Sigmoid colon (tissue), 7 donors: ENCODE measurements around the gene OR10A4. TPM values are rescaled to one million over a fixed set of nuclear protein-coding genes. Genes with fewer than 3 reads are reported as not detected.
"Not testable (repeated sequence)": the region's sequence is repeated elsewhere in the genome, so short reads cannot be mapped to it uniquely, and the experiment has no call there.

Experiments used
- DNase-seq: peaks from one replicate; pipeline ENCODE4 v3.0.0-alpha.2; 2019
- H3K27ac ChIP-seq, 4 donors: fragments of 200-600 bp; sonication (generic); one replicate each; pipeline ENCODE4 v1.5.1; 2016 to 2019; ENCODE audit warnings: mild to moderate bottlenecking in 1 of 4
- H3K27me3 ChIP-seq, 3 donors: fragments of 200-600 bp; sonication (generic); one replicate each; pipeline ENCODE4 v1.5.1; 2019; ENCODE audit warnings: mild to moderate bottlenecking in 1 of 3
- H3K36me3 ChIP-seq, 4 donors: fragments of 200-600 bp; sonication (generic); one replicate each; pipeline ENCODE4 v1.5.1; 2016 to 2019
- H3K4me1 ChIP-seq, 4 donors: fragments of 200-600 bp; sonication (generic); one replicate each; pipeline ENCODE4 v1.5.1; 2017 to 2019
- H3K4me3 ChIP-seq, 4 donors: fragments of 200-600 bp; sonication (generic); one replicate each; pipeline ENCODE4 v1.5.1; 2017 to 2019; ENCODE audit warnings: mild to moderate bottlenecking in 2 of 4, moderate library complexity in 1 of 4
- H3K9me3 ChIP-seq, 4 donors: fragments of 200-600 bp in 3 of 4; sonication (generic) in 3 of 4; one replicate each; pipeline versions ENCODE4 v1.5.1 to v1.6.1; 2013 to 2019
- CTCF ChIP-seq, 4 experiments: fragments of 450-650 bp in 3 of 4; fragments of 200-600 bp in 1 of 4; IDR thresholded peaks; one replicate each; pipeline ENCODE4 v1.5.1; 2016 to 2019; ENCODE audit warnings: antibody characterized with exemption in 4 of 4, mild to moderate bottlenecking in 3 of 4, moderate library complexity in 2 of 4
- EP300 ChIP-seq, 4 donors: sonication (generic); formaldehyde crosslinking; IDR thresholded peaks; one replicate each; pipeline ENCODE4 v1.6.1; 2017; ENCODE audit warnings: antibody characterized with exemption in 4 of 4
- POLR2A ChIP-seq, 2 donors: fragments of 450-650 bp; IDR thresholded peaks; one replicate each; pipeline ENCODE4 v1.6.1; 2016; ENCODE audit warnings: antibody characterized with exemption in 2 of 2, mild to moderate bottlenecking in 2 of 2, moderate library complexity in 2 of 2
- POLR2AphosphoS5 ChIP-seq, 4 donors: sonication (generic); formaldehyde crosslinking; IDR thresholded peaks; one replicate each; pipeline ENCODE4 v1.6.1; 2017; ENCODE audit warnings: antibody characterized with exemption in 4 of 4
- WGBS, 2 donors: extraction: QIAGEN DNeasy Blood & Tissue Kit; methylation state at CpG; one replicate each; pipeline ENCODE4 v1.1.7; 2013; 5-methylcytosine and 5-hydroxymethylcytosine counted together
- intact Hi-C: fragments of 100-400 bp; cut with DNase I; formaldehyde crosslinking; loops from one replicate; pipeline ENCODE4 v1.15.1; 2023
- polyA plus RNA-seq, 3 donors: library from polyadenylated mRNA; stranded (reverse); fragments of 200-250 nt; gene quantifications; one replicate each; pipeline ENCODE4 v1.2.3, GENCODE V29; 2013
- total RNA-seq, 4 donors: library from RNA; depleted of rRNA; stranded (reverse); fragments of >200 nt; gene quantifications; one replicate each; pipeline ENCODE4 v1.1.0, GENCODE V29; 2016
- donor health status: healthy with polysubstance abuse.
- donor health status: Bipolar disorder and iron deficiency.
- donor health status: healthy.

Gene OR10A4
- total and polyA plus RNA-seq, 7 donors, result not detected

- no peaks in the 10 kb centered on the region for H3K27me3 ChIP-seq
- H3K27ac ChIP-seq, result no peak within 1 kb of the TSS
- TF ChIP-seq EP300 (IDR thresholded peaks at IDR 0.05), result no peak
- no peak for TF ChIP-seq POLR2A (IDR thresholded peaks at IDR 0.05)
- H3K4me1 ChIP-seq, result no peaks in the 10 kb centered on the region
- peaks cover 0 to 3% (median under 1%) of the 10 kb centered on the region in 4 donors for H3K9me3 ChIP-seq
- H3K36me3 ChIP-seq, result no peaks in the 10 kb centered on the region
- intact Hi-C loops, result no loop called here
- no peak within 1 kb of the TSS for H3K4me3 ChIP-seq
- DNase-seq, result no peak
- WGBS, 2 donors, result 85 to 90% methylated on average over 2 of the region's 2 CpGs
Observed at GRCh38 chr11:6892400-6892799, 16.0 kb downstream of the OR10A4 start, which contains the start of gene OR2D2. Gene OR2D2, minus strand, starts transcription at chr11:6892500. Its CDS starts 0 bp downstream, at chr11:6892500.

- Histone ChIP-seq H3K36me3 (no peaks in the 10 kb centered on the region), H3K27ac (no peak overlapping the region), H3K9me3 (no peaks in the 10 kb centered on the region), H3K27me3 (no peaks in the 10 kb centered on the region), H3K4me1 (no peaks in the 10 kb centered on the region), H3K4me3 (no peak overlapping the region)
- intact Hi-C loops, result no loop called here
- DNase-seq, result no peak
- TF ChIP-seq POLR2A (IDR thresholded peaks at IDR 0.05) (no peak), EP300 (IDR thresholded peaks at IDR 0.05) (no peak), CTCF (IDR thresholded peaks at IDR 0.05) (no peak), POLR2AphosphoS5 (IDR thresholded peaks at IDR 0.05) (no peak)
Observed at GRCh38 chr11:6894097-6894496, 17.7 kb downstream of the OR10A4 start.

- Histone ChIP-seq H3K27ac (no peak overlapping the region), H3K4me1 (no peaks in the 10 kb centered on the region), H3K27me3 (no peaks in the 10 kb centered on the region), H3K4me3 (no peak overlapping the region), H3K36me3 (no peaks in the 10 kb centered on the region), H3K9me3 (no peaks in the 10 kb centered on the region)
- no peak for TF ChIP-seq EP300 (IDR thresholded peaks at IDR 0.05)
- DNase-seq, result no peak
- intact Hi-C loops, result no loop called here
Observed at GRCh38 chr11:6895010-6895409, 18.6 kb downstream of the OR10A4 start.

- intact Hi-C loops, result no loop called here
- no peaks in the 10 kb centered on the region for H3K9me3 ChIP-seq
- 48 to 75% methylated on average over 1 of the region's 1 CpG for WGBS, 2 donors
- TF ChIP-seq CTCF (IDR thresholded peaks at IDR 0.05), result no peak
- TF ChIP-seq POLR2AphosphoS5 (IDR thresholded peaks at IDR 0.05), result no peak
- TF ChIP-seq POLR2A (IDR thresholded peaks at IDR 0.05), result no peak
- no peak for TF ChIP-seq EP300 (IDR thresholded peaks at IDR 0.05)
- no peaks in the 10 kb centered on the region for H3K4me1 ChIP-seq
- H3K4me3 ChIP-seq, result no peak overlapping the region
- H3K36me3 ChIP-seq, result no peaks in the 10 kb centered on the region
- no peaks in the 10 kb centered on the region for H3K27me3 ChIP-seq
- no peak for DNase-seq
- H3K27ac ChIP-seq, result no peak overlapping the region
Observed at GRCh38 chr11:6898911-6899310, 22.5 kb downstream of the OR10A4 start.

- no peaks in the 10 kb centered on the region for H3K4me1 ChIP-seq
- no peaks in the 10 kb centered on the region for H3K36me3 ChIP-seq
- DNase-seq, result no peak
- no peak overlapping the region for H3K27ac ChIP-seq
- H3K4me3 ChIP-seq, result no peak overlapping the region
- TF ChIP-seq EP300 (IDR thresholded peaks at IDR 0.05) (no peak), CTCF (IDR thresholded peaks at IDR 0.05) (no peak), POLR2A (IDR thresholded peaks at IDR 0.05) (no peak)
- intact Hi-C loops, result no loop called here
- H3K9me3 ChIP-seq, result no peaks in the 10 kb centered on the region
- 47 to 61% methylated on average over 2 of the region's 2 CpGs for WGBS, 2 donors
- no peaks in the 10 kb centered on the region for H3K27me3 ChIP-seq
Observed at GRCh38 chr11:6900327-6900999, 24.0 kb downstream of the OR10A4 start.

GRCh38 chr11:6904804-6905203, 28.4 kb downstream of the OR10A4 start:
- H3K4me1 ChIP-seq, H3K4me3 ChIP-seq, intact Hi-C loops, H3K27ac ChIP-seq, DNase-seq, H3K27me3 ChIP-seq, H3K9me3 ChIP-seq, H3K36me3 ChIP-seq: not testable (repeated sequence)
- 78 to 91% methylated on average over 13 of the region's 13 CpGs for WGBS, 2 donors
